ENCODE data around the gene NINJ1.

The NINJ1 gene

DNA sequence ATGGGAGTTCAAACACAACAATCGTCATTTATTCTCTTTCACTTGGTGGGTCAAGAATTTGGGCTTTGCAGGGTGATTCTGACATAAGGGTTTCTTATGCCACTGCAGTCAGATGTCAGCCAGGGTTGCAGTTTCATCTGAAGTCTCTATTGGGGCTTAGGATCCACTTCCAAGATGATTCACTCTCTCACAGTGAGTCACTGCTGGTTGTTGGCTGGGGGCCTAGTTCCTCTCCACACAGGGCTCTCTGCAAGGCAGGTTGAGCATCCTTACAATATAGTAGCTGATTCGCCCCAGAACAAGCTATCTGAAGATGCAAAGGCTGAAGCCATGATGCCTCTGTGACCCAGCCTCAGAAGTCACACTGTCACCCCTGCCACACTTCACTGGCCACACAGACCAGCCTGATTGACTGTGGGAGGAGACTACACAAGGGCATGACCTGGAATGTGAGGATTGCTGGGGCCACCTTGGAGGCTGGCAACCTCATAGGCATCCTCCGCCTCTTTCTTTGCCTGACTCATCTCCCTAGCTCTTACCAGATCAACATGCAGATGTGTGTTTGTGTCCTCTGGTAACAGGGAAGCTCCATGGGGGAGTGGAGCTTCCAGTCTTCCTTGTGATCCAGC, 42.5 kb downstream of the NINJ1 start:
- Histone ChIP-seq H3K4me3 (ENCODE audit: low read length in 2 of 2) (no peak overlapping the region), H3K27me3 (ENCODE audit: control insufficient read depth in 1 of 2, insufficient read depth in 2 of 2, low read length in 2 of 2) (no peaks in the 10 kb centered on the region), H3K4me1 (ENCODE audit: control insufficient read depth, insufficient read depth, low read length) (peaks cover 16% of the 10 kb centered on the region), H3K27ac (ENCODE audit: low read length) (no peak overlapping the region), H3K9me3 (ENCODE audit: control insufficient read depth in 2 of 2, low read length in 2 of 2) (peaks cover 0 to 4% of the 10 kb centered on the region in 2 donors), H3K9ac (ENCODE audit: low read length in 2 of 2) (no peak overlapping the region), H3K36me3 (ENCODE audit: control insufficient read depth in 2 of 2, insufficient read depth in 2 of 2, low read length in 2 of 2) (no peaks in the 10 kb centered on the region)

GRCh38 chr9:93091056-93091452, 43.0 kb downstream of the NINJ1 start:
- H3K4me1 ChIP-seq (ENCODE audit: control insufficient read depth, insufficient read depth, low read length): peaks cover 15% of the 10 kb centered on the region

GRCh38 chr9:93090091-93090655, 43.9 kb downstream of the NINJ1 start:
- no peaks in the 10 kb centered on the region for H3K27me3 ChIP-seq (ENCODE audit: control insufficient read depth in 1 of 2, insufficient read depth in 2 of 2, low read length in 2 of 2)
- no peaks in the 10 kb centered on the region for H3K36me3 ChIP-seq (ENCODE audit: control insufficient read depth in 2 of 2, insufficient read depth in 2 of 2, low read length in 2 of 2)
- H3K9me3 ChIP-seq (ENCODE audit: control insufficient read depth in 2 of 2, low read length in 2 of 2): peaks cover 0 to 6% of the 10 kb centered on the region in 2 donors
- no peak overlapping the region for H3K9ac ChIP-seq (ENCODE audit: low read length in 2 of 2)
- peaks cover 13% of the 10 kb centered on the region for H3K4me1 ChIP-seq (ENCODE audit: control insufficient read depth, insufficient read depth, low read length)
- no peak overlapping the region for H3K27ac ChIP-seq (ENCODE audit: low read length)
- H3K4me3 ChIP-seq (ENCODE audit: low read length in 2 of 2): no peak overlapping the region

More at GRCh38 chr9:93091056-93091452, 43.0 kb downstream of the NINJ1 start:
- H3K27me3 ChIP-seq (ENCODE audit: control insufficient read depth in 1 of 2, insufficient read depth in 2 of 2, low read length in 2 of 2): no peaks in the 10 kb centered on the region
- no peaks in the 10 kb centered on the region for H3K36me3 ChIP-seq (ENCODE audit: control insufficient read depth in 2 of 2, insufficient read depth in 2 of 2, low read length in 2 of 2)
- H3K27ac ChIP-seq (ENCODE audit: low read length): no peak overlapping the region
- H3K9ac ChIP-seq (ENCODE audit: low read length in 2 of 2): no peak overlapping the region
- no peak overlapping the region for H3K4me3 ChIP-seq (ENCODE audit: low read length in 2 of 2)
- H3K9me3 ChIP-seq (ENCODE audit: control insufficient read depth in 2 of 2, low read length in 2 of 2): peaks cover 0 to 4% of the 10 kb centered on the region in 2 donors

- H3K9ac ChIP-seq (ENCODE audit: low read length in 2 of 2): no peak overlapping the region
- no peak overlapping the region for H3K4me3 ChIP-seq (ENCODE audit: low read length in 2 of 2)
- no peak overlapping the region for H3K27ac ChIP-seq (ENCODE audit: low read length)
- peaks cover 8% of the 10 kb centered on the region for H3K4me1 ChIP-seq (ENCODE audit: control insufficient read depth, insufficient read depth, low read length)
- H3K27me3 ChIP-seq (ENCODE audit: control insufficient read depth in 1 of 2, insufficient read depth in 2 of 2, low read length in 2 of 2): no peaks in the 10 kb centered on the region
- H3K36me3 ChIP-seq (ENCODE audit: control insufficient read depth in 2 of 2, insufficient read depth in 2 of 2, low read length in 2 of 2): no peaks in the 10 kb centered on the region
- peaks cover 0 to 6% of the 10 kb centered on the region in 2 donors for H3K9me3 ChIP-seq (ENCODE audit: control insufficient read depth in 2 of 2, low read length in 2 of 2)
Observed at GRCh38 chr9:93089481-93089991, 44.5 kb downstream of the NINJ1 start.

GRCh38 chr9:93089024-93089423, 45.0 kb downstream of the NINJ1 start:
- Histone ChIP-seq H3K4me1 (ENCODE audit: control insufficient read depth, insufficient read depth, low read length) (peaks cover 5% of the 10 kb centered on the region), H3K9ac (ENCODE audit: low read length in 2 of 2) (no peak overlapping the region), H3K9me3 (ENCODE audit: control insufficient read depth in 2 of 2, low read length in 2 of 2) (peaks cover 0 to 6% of the 10 kb centered on the region in 2 donors), H3K27me3 (ENCODE audit: control insufficient read depth in 1 of 2, insufficient read depth in 2 of 2, low read length in 2 of 2) (no peaks in the 10 kb centered on the region), H3K4me3 (ENCODE audit: low read length in 2 of 2) (no peak overlapping the region), H3K36me3 (ENCODE audit: control insufficient read depth in 2 of 2, insufficient read depth in 2 of 2, low read length in 2 of 2) (no peaks in the 10 kb centered on the region), H3K27ac (ENCODE audit: low read length) (no peak overlapping the region)

GRCh38 chr9:93088656-93089015, 45.4 kb downstream of the NINJ1 start:
- Histone ChIP-seq H3K27ac (ENCODE audit: low read length) (no peak overlapping the region), H3K4me1 (ENCODE audit: control insufficient read depth, insufficient read depth, low read length) (peaks cover 2% of the 10 kb centered on the region), H3K9me3 (ENCODE audit: control insufficient read depth in 2 of 2, low read length in 2 of 2) (peaks cover 0 to 6% of the 10 kb centered on the region in 2 donors), H3K9ac (ENCODE audit: low read length in 2 of 2) (no peak overlapping the region), H3K36me3 (ENCODE audit: control insufficient read depth in 2 of 2, insufficient read depth in 2 of 2, low read length in 2 of 2) (no peaks in the 10 kb centered on the region), H3K4me3 (ENCODE audit: low read length in 2 of 2) (no peak overlapping the region), H3K27me3 (ENCODE audit: control insufficient read depth in 1 of 2, insufficient read depth in 2 of 2, low read length in 2 of 2) (no peaks in the 10 kb centered on the region)

DNA sequence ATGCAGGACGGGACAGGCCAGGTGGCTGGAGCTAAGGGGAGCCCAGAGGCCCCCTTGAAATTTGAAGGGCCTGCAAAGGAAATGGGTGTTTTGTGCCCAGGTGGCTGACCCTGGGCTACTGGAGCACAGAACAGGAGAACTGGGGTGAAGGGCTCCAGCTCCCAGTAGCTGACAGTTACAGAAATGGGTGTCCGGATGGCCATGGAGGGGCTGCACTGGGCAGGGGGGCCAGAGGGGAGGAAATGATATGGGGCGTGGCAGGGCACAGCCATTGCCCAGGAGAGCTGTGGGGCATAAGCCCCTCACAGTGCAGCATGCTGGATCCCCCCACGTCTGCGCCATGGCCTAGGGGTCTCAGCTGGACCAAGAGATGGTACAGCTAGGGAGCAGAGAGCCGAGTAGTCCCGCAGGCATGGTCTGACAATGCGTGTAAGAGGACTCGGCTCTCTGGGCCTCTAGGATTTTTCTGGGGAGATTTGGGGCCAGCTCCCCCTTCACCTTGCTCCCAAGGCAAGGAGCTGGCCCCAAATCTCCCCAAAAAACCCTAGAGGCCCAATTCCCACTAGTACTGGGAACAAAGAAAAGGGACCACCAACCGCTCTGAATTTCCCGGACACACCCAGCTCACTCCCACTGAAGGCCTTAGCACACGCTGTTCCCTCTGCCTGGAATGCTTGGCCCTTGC, 45.9 kb downstream of the NINJ1 start:
- Histone ChIP-seq H3K4me3 (ENCODE audit: low read length in 2 of 2) (no peak overlapping the region), H3K4me1 (ENCODE audit: control insufficient read depth, insufficient read depth, low read length) (no peaks in the 10 kb centered on the region), H3K9ac (ENCODE audit: low read length in 2 of 2) (no peak overlapping the region), H3K27ac (ENCODE audit: low read length) (no peak overlapping the region), H3K9me3 (ENCODE audit: control insufficient read depth in 2 of 2, low read length in 2 of 2) (peaks cover 0 to 6% of the 10 kb centered on the region in 2 donors), H3K27me3 (ENCODE audit: control insufficient read depth in 1 of 2, insufficient read depth in 2 of 2, low read length in 2 of 2) (no peaks in the 10 kb centered on the region), H3K36me3 (ENCODE audit: control insufficient read depth in 2 of 2, insufficient read depth in 2 of 2, low read length in 2 of 2) (no peaks in the 10 kb centered on the region)

GRCh38 chr9:93086447-93087224, 47.4 kb downstream of the NINJ1 start:
- H3K9me3 ChIP-seq (ENCODE audit: control insufficient read depth in 2 of 2, low read length in 2 of 2): peaks cover 0 to 6% of the 10 kb centered on the region in 2 donors
- H3K27me3 ChIP-seq (ENCODE audit: control insufficient read depth in 1 of 2, insufficient read depth in 2 of 2, low read length in 2 of 2): no peaks in the 10 kb centered on the region
- peaks cover 3% of the 10 kb centered on the region for H3K4me1 ChIP-seq (ENCODE audit: control insufficient read depth, insufficient read depth, low read length)
- H3K36me3 ChIP-seq (ENCODE audit: control insufficient read depth in 2 of 2, insufficient read depth in 2 of 2, low read length in 2 of 2): no peaks in the 10 kb centered on the region
- H3K9ac ChIP-seq (ENCODE audit: low read length in 2 of 2): no peak overlapping the region
- H3K4me3 ChIP-seq (ENCODE audit: low read length in 2 of 2): no peak overlapping the region
- no peak overlapping the region for H3K27ac ChIP-seq (ENCODE audit: low read length)

DNA sequence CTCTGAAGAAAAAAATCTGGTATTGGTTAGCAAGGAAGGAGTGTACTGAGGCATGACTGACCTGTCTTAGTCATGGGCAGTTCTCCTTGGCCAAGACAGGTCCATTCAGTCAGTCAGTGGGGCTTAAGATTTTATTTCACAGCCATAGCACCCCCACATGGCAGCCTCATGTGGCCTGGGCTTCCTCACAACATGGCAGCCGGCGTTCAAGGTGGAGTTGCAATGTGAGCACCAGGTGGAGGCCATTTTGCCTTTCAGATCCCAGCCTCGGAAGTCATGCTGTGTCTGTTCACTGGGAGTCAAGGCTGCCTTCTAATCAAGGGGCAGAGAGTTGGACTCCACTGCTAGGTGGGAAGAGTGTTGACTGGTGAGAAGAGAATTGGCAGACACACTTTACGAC, 48.4 kb downstream of the NINJ1 start:
- Histone ChIP-seq H3K36me3 (ENCODE audit: control insufficient read depth in 2 of 2, insufficient read depth in 2 of 2, low read length in 2 of 2) (no peaks in the 10 kb centered on the region), H3K4me1 (ENCODE audit: control insufficient read depth, insufficient read depth, low read length) (peaks cover 3% of the 10 kb centered on the region), H3K4me3 (ENCODE audit: low read length in 2 of 2) (no peak overlapping the region), H3K27me3 (ENCODE audit: control insufficient read depth in 1 of 2, insufficient read depth in 2 of 2, low read length in 2 of 2) (no peaks in the 10 kb centered on the region), H3K9ac (ENCODE audit: low read length in 2 of 2) (no peak overlapping the region), H3K9me3 (ENCODE audit: control insufficient read depth in 2 of 2, low read length in 2 of 2) (peaks cover 0 to 2% of the 10 kb centered on the region in 2 donors), H3K27ac (ENCODE audit: low read length) (no peak overlapping the region)

GRCh38 chr9:93084471-93084881, 49.6 kb downstream of the NINJ1 start:
- peaks cover 3% of the 10 kb centered on the region for H3K4me1 ChIP-seq (ENCODE audit: control insufficient read depth, insufficient read depth, low read length)
- no peak overlapping the region for H3K27ac ChIP-seq (ENCODE audit: low read length)
- no peaks in the 10 kb centered on the region for H3K36me3 ChIP-seq (ENCODE audit: control insufficient read depth in 2 of 2, insufficient read depth in 2 of 2, low read length in 2 of 2)
- H3K4me3 ChIP-seq (ENCODE audit: low read length in 2 of 2): no peak overlapping the region
- H3K9me3 ChIP-seq (ENCODE audit: control insufficient read depth in 2 of 2, low read length in 2 of 2): peaks cover 0 to 2% of the 10 kb centered on the region in 2 donors
- H3K27me3 ChIP-seq (ENCODE audit: control insufficient read depth in 1 of 2, insufficient read depth in 2 of 2, low read length in 2 of 2): no peaks in the 10 kb centered on the region
- no peak overlapping the region for H3K9ac ChIP-seq (ENCODE audit: low read length in 2 of 2)

All from stomach smooth muscle (tissue), 2 donors.